C4-2B (cell line): Measurements from ENCODE around the gene COL23A1.

Experiments used
- H3K27ac ChIP-seq: fragments of 450-650 bp; 2 replicates; pipeline ENCODE4 v1.5.1; 2017
- ZFX ChIP-seq: fragments of 450-650 bp; IDR thresholded peaks from 2 replicates; pipeline ENCODE4 v1.6.1; 2017
- TF ChIP-seq, protein P1 (sequence below): fragments of 450-650 bp; conservative IDR thresholded peaks from 2 replicates; pipeline ENCODE4 v1.5.1; 2017; ENCODE audit warnings: mild to moderate bottlenecking

COL23A1 gene

DNA sequence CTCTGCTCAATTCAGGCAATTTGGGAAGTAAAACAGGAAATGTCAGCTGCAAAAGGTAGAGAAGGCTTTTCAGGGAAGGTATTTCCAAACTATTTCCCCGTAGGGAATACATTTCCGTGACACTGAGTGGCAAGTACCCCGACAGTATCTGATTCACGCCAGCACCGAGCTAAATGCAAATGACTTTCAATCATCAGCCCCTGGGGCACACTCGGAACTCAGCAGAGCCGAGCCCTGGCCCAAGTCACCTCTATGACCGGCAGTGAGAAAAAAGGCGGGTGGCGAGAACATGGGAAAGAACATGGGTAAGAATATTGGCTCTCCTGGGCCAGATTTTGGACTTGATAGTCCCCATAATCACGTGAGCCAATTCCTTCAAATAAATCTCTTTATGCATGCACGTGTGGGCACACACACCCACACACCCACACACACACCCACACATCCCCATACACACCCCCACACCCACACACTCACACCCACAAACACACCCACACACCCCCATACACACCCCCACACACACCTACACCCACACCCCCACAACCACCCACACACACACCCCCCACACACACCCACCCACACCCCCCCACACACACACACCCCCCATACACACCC is 43.0 kb downstream of the COL23A1 start:
- TF ChIP-seq ZFX = no peak
- TF ChIP-seq, protein P1, sequence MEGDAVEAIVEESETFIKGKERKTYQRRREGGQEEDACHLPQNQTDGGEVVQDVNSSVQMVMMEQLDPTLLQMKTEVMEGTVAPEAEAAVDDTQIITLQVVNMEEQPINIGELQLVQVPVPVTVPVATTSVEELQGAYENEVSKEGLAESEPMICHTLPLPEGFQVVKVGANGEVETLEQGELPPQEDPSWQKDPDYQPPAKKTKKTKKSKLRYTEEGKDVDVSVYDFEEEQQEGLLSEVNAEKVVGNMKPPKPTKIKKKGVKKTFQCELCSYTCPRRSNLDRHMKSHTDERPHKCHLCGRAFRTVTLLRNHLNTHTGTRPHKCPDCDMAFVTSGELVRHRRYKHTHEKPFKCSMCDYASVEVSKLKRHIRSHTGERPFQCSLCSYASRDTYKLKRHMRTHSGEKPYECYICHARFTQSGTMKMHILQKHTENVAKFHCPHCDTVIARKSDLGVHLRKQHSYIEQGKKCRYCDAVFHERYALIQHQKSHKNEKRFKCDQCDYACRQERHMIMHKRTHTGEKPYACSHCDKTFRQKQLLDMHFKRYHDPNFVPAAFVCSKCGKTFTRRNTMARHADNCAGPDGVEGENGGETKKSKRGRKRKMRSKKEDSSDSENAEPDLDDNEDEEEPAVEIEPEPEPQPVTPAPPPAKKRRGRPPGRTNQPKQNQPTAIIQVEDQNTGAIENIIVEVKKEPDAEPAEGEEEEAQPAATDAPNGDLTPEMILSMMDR = no peak
- no peak overlapping the region for H3K27ac ChIP-seq

DNA sequence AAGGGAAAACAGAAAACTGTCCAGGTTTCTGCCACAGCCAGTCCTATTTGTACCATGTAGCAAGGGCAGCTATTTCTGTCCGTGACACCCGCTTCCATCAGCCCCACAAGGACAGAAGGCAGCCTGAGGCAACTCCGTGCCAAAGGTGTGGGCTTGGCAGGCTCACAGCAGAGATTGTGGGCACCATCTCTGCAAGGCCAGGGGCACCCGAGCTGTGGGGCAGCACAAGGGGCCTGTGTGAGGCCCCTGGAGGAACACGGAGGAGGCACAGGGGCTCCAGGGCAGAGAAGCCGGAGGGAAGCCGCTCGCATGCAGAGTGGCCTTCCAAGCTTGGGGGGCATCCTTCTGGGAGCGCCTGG is 43.5 kb downstream of the COL23A1 start:
- no peak overlapping the region for H3K27ac ChIP-seq
- no peak for TF ChIP-seq ZFX
- TF ChIP-seq, protein P1 = no peak

DNA sequence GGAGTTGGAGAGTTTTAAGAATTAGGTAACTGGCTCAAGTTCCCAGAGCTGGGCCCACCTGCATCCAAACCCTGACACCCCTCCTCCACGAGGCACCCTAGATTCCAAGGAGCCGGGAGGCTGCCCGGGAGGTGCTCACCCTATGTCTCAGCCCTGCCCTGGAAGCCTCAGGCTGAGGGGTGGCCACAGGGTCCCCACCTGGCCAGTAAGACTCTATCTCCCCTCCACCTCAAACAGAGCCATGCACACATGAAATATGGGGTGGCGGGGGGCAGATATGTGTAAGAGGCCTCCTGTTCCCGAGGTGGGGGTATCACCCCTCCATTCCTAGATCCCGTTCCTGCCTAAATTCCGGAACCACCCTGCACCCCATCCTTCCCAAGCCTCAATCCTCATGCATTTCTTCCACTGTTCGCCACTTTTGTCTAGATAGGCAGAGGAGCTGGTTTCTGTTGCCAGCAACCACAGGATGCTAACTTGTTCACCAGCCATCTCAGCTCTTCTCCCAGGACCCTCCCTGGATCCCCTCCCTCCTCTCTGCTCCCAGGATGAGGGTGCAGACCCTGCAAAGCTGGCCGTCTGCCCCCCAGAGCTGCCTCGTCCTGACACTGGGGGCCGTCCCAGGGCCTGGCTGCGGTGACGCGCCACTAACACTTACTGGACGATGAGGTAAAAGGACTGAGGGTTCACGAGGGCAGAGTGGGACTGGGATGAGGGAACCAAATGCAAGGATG is 44.1 kb downstream of the COL23A1 start:
- TF ChIP-seq ZFX = no peak
- TF ChIP-seq, protein P1 = no peak
- H3K27ac ChIP-seq = no peak overlapping the region

DNA sequence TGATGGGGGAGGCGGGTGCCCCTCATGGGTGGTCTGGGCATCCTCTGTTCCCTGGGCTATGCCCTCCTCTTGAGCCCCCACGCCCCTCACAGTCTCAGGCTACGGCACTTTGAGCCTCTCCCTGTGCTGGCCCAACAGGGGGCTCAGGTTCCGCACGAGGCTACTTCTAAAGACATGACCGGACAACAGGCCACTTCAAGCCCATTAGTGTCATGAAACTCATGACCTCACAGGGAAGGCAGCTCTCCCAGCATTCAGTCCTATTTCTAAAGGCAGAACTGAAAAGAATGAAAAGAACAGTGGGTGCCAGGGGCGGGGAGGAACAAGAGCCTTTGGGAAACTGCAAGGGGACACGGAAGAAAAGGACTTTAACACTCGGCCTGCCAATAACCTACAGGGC is 45.0 kb downstream of the COL23A1 start:
- no peak overlapping the region for H3K27ac ChIP-seq
- TF ChIP-seq, protein P1 = no peak
- TF ChIP-seq ZFX = no peak

DNA sequence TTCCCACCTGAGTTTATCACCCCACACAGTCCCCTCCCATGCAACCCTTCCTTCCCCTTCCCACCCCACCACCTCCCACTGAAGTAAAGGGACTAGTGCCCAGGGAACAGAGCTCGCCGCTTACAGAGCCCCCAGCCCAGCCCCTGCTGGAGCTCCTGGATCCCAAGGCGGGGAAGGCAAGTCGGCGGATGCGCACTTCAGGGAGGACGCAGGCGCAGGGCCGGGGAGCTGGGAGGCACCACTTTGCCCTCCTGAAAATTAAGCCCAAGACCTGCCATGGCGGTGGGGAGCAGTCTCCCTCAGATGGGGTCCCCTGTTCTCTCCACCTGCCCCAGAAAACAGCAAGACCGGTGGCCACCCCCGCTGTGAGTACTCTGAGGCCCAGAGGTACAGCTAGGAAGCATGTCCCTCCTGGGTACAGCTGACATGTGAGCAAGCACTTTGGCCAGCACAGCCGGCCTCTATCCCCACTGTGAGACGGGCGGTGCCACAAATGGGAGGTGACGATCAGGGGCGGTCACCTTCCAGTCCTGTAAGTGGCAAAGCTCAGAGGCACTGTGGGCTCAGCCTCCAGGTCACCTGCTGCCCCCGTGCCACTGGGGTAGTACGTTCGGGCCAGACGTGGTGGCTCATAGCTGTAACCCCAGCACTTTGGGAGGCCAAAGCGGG is 45.9 kb downstream of the COL23A1 start:
- no peak for TF ChIP-seq ZFX
- TF ChIP-seq, protein P1 = no peak
- no peak overlapping the region for H3K27ac ChIP-seq

DNA sequence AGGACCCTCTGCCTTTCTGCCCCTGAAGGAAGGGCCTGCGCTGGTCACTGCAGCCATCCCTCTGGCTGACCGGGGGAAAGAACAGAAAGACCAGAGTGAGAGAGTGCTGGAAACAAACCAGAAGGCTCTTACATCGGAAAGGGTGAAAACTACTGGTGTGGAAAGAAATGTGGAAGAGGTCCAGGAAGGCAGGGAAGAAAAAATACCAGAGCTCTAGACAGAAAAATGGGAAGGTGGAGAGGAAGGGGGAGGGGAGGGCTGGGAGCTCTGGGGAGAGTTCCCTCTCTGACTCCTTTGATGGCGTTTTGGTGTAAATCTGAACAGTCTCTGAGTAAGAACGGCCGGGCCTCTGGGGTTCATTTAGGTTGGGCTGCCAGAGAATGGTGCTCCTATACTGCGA is 47.7 kb downstream of the COL23A1 start:
- H3K27ac ChIP-seq = no peak overlapping the region
- TF ChIP-seq, protein P1 = no peak
- TF ChIP-seq ZFX = no peak

DNA sequence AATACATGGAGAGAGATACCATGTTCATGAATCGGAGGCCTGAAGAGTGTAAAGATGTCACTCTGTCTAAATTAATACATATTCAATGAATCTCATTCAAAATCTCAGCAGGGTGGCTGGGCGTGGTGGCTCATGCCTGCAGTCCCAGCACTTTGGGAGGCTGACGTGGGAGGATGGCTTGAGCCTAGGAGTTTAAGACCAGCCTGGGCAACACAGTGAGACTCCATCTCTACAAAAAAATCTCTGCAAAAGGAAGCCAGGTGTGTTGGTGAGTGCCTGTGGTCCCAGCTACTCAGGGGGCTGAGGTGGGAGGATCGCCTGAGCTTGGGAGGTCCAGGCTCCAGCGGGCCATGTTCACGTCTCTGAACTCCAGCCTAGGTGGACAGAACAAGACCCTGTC is 49.7 kb downstream of the COL23A1 start:
- TF ChIP-seq, protein P1 = no peak
- no peak for TF ChIP-seq ZFX
- H3K27ac ChIP-seq = no peak overlapping the region
